SU-DHL-6 (cell line): Measurements from ENCODE around the gene FARP2.

Experiments used
- H2AFZ ChIP-seq: fragments of 200-600 bp; sonication (generic); 2 replicates; pipeline ENCODE4 v1.6.1; 2014; ENCODE audit warnings: low read depth, mild to moderate bottlenecking, moderate library complexity, mixed read lengths, antibody characterized with exemption, low read length; ENCODE audit not compliant: severe bottlenecking
- H3F3A ChIP-seq: fragments of 200-600 bp; shearing (Covaris generic); 2 replicates; pipeline ENCODE4 v1.6.0; 2016; ENCODE audit warnings: antibody characterized with exemption, mild to moderate bottlenecking; ENCODE audit not compliant: insufficient read depth
- H3K27ac ChIP-seq: fragments of 200-600 bp; sonication (generic); 2 replicates; pipeline ENCODE4 v1.5.1; 2016; ENCODE audit warnings: low read depth, mild to moderate bottlenecking, low read length, moderate library complexity, mixed read lengths
- H3K27me3 ChIP-seq: fragments of 200-600 bp; sonication (generic), shearing (Covaris generic); 2 replicates; pipeline ENCODE4 v1.6.0; 2014; ENCODE audit warnings: mild to moderate bottlenecking, low read length
- H3K36me3 ChIP-seq: fragments of 200-600 bp; sonication (generic); 2 replicates; pipeline ENCODE4 v1.6.1; 2014; ENCODE audit warnings: mild to moderate bottlenecking, low read length, mixed read lengths
- H3K4me2 ChIP-seq: fragments of 300-600, 200-600 bp; shearing (Covaris generic), sonication (generic); 2 replicates; pipeline ENCODE4 v1.6.0; 2014; ENCODE audit warnings: low read length, low read depth, mild to moderate bottlenecking; ENCODE audit not compliant: poor library complexity, severe bottlenecking
- H3K4me3 ChIP-seq: fragments of 200-600 bp; sonication (generic); 2 replicates; pipeline ENCODE4 v1.5.1; 2014; ENCODE audit warnings: antibody characterized with exemption, low read length, mild to moderate bottlenecking, mixed read lengths; ENCODE audit not compliant: insufficient read depth, poor library complexity, severe bottlenecking
- H3K79me2 ChIP-seq: fragments of 200-600 bp; sonication (generic); 2 replicates; pipeline ENCODE4 v1.6.1; 2014; ENCODE audit warnings: mild to moderate bottlenecking, low read length, moderate library complexity; ENCODE audit not compliant: insufficient read depth
- H3K9ac ChIP-seq: fragments of 200-600 bp; sonication (generic); 2 replicates; pipeline ENCODE4 v1.7.0; 2014; ENCODE audit warnings: mild to moderate bottlenecking, low read length
- H3K9me2 ChIP-seq: fragments of 200-600 bp; sonication (generic); replicated peaks from 2 replicates; pipeline ENCODE4 v1.6.1; 2014; ENCODE audit warnings: low read length; ENCODE audit not compliant: insufficient read depth
- H3K9me3 ChIP-seq: fragments of 200-600 bp; sonication (generic); 2 replicates; pipeline ENCODE4 v1.6.1; 2014; ENCODE audit warnings: low read length, mixed read lengths; ENCODE audit not compliant: insufficient read depth
- H4K20me1 ChIP-seq: fragments of 200-600 bp; sonication (generic); 2 replicates; pipeline ENCODE4 v1.6.1; 2014; ENCODE audit warnings: low read depth, mild to moderate bottlenecking, antibody characterized with exemption, low read length, moderate library complexity, mixed read lengths
- EZH2phosphoT487 ChIP-seq: fragments of 200-600 bp; sonication (generic), shearing (Covaris generic); conservative IDR thresholded peaks from 2 replicates; pipeline ENCODE4 v1.6.1; 2018; ENCODE audit warnings: mild to moderate bottlenecking, antibody characterized with exemption, low read length, moderate library complexity, mixed read lengths
- TF ChIP-seq, protein P1 (sequence below): fragments of 200-600 bp; sonication (generic); IDR thresholded peaks from one replicate; pipeline ENCODE4 v1.5.1; 2017; ENCODE audit warnings: antibody characterized with exemption, mild to moderate bottlenecking, low read length, moderate library complexity; ENCODE audit not compliant: insufficient read depth, poor library complexity, severe bottlenecking

The FARP2 gene

DNA sequence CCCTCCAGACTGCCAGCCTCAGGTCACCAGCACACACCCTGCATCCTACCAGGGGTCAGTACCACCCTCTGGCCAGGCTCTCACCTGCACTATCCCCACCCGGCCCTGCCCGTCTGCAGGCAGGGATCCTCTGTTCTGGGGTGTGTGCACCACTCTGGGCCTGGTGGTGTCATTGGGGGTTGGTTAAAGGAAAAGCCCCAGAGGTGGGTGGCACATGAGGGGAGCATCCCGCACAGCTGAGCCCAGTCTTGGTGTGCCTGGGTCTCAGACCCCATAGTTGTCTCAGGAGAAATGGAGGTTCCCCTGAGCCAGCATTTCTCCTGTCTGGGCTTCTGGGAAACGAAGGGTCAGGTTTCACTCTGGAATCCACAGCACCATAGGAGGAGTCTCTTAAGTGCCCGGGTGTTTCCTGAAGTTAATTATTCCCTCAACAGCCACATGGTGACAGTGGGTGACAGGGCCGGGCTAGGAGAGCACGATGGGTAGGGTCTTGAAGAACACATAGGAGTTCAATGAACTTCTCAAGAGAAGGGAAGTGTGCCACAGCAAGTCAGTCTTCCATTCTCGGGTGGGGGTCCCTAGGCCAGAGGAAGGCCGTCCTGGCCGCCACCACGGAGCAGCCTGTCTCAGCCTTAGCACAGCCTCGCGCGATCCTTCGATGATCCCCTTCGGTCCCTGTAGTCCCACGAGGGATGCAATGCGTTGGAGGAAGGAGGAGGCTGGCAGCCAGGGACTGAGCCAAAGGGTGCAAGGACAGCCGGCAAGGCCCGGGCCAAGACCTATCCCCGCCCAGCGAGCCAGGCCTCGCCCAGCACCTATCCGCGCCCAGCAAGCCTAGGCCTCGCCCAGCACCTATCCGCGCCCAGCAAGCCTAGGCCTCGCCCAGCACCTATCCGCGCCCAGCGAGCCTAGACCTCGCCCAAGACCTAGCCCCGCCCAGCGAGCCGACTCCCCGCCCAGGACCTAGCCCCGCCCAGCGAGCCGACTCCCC, 1.1 kb upstream of the FARP2 start:
- Histone ChIP-seq H3K9me2 (no peaks in the 10 kb centered on the region), H3K4me3 (no peak overlapping the region), H3K36me3 (peaks cover 33% of the 10 kb centered on the region), H3K27me3 (no peaks in the 10 kb centered on the region), H3K79me2 (no peaks in the 10 kb centered on the region), H3K9me3 (no peaks in the 10 kb centered on the region), H3K4me2 (peak overlapping the region; percentile 15), H2AFZ (no peak overlapping the region), H3F3A (peaks cover 34% of the 10 kb centered on the region), H3K9ac (no peak overlapping the region), H4K20me1 (peaks cover 5% of the 10 kb centered on the region), H3K27ac (no peak overlapping the region)
- TF ChIP-seq EZH2phosphoT487, result no peak
- TF ChIP-seq, protein P1, sequence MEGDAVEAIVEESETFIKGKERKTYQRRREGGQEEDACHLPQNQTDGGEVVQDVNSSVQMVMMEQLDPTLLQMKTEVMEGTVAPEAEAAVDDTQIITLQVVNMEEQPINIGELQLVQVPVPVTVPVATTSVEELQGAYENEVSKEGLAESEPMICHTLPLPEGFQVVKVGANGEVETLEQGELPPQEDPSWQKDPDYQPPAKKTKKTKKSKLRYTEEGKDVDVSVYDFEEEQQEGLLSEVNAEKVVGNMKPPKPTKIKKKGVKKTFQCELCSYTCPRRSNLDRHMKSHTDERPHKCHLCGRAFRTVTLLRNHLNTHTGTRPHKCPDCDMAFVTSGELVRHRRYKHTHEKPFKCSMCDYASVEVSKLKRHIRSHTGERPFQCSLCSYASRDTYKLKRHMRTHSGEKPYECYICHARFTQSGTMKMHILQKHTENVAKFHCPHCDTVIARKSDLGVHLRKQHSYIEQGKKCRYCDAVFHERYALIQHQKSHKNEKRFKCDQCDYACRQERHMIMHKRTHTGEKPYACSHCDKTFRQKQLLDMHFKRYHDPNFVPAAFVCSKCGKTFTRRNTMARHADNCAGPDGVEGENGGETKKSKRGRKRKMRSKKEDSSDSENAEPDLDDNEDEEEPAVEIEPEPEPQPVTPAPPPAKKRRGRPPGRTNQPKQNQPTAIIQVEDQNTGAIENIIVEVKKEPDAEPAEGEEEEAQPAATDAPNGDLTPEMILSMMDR, result no peak

DNA sequence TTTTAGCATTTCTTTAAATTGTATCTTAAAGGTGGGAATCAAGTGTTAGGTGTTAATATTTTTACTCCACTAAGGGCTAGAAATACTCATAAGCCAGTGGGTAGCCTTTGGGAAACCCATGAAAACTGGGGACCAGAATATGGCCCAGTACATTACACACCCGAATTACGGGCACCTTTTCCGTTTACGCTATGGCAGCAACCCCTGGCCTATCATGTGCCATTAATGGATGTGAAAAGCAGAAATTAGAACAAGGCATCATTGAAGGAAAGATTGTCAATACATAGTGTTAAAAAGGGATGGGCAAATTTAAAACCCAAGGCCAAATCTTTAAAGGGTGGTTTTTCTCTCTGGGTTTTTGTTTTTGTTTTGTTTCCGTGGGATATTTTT, 781 bp downstream of the FARP2 start:
- H3K9me2 ChIP-seq, result no peaks in the 10 kb centered on the region
- no peaks in the 10 kb centered on the region for H3K79me2 ChIP-seq
- no peaks in the 10 kb centered on the region for H3K9me3 ChIP-seq
- peak overlapping the region; percentile 79 for H3K9ac ChIP-seq
- no peaks in the 10 kb centered on the region for H3K27me3 ChIP-seq
- H3K4me3 ChIP-seq, result peak overlapping the region; percentile 77
- H4K20me1 ChIP-seq, result peaks cover 3% of the 10 kb centered on the region
- H2AFZ ChIP-seq, result no peak overlapping the region
- no peak for TF ChIP-seq EZH2phosphoT487
- TF ChIP-seq, protein P1, result no peak
- H3F3A ChIP-seq, result peaks cover 30% of the 10 kb centered on the region
- H3K36me3 ChIP-seq, result peaks cover 18% of the 10 kb centered on the region
- H3K27ac ChIP-seq, result no peak overlapping the region
- H3K4me2 ChIP-seq, result peak overlapping the region; percentile 79

DNA sequence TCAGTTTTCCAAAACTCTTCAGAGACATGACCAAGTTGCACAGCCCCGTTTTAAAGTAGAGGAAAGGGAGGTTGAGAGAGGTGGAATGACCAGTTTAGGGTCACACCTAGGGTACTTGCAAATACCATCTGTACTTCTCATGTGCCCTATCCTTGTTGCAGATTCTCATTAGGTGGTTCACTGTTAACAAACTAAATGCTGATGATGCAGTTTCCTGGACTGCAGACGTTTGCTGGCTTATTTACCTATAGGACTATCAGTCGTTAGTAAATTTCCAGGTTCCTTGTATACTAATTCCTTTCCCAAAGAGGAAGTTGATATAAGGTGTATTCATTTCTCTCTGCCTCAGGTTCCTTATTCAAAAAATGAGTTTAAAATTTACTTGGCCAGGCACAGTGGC, 1.4 kb downstream of the FARP2 start:
- H3K4me2 ChIP-seq, result peak overlapping the region; percentile 79
- H3K79me2 ChIP-seq, result no peaks in the 10 kb centered on the region
- H3F3A ChIP-seq, result peaks cover 24% of the 10 kb centered on the region
- H3K27ac ChIP-seq, result no peak overlapping the region
- peaks cover 11% of the 10 kb centered on the region for H3K36me3 ChIP-seq
- no peak overlapping the region for H2AFZ ChIP-seq
- no peak overlapping the region for H3K4me3 ChIP-seq
- H3K27me3 ChIP-seq, result no peaks in the 10 kb centered on the region
- H3K9me2 ChIP-seq, result no peaks in the 10 kb centered on the region
- TF ChIP-seq EZH2phosphoT487, result no peak
- TF ChIP-seq, protein P1, result no peak
- no peaks in the 10 kb centered on the region; the same call in 1 of the 2 replicates for H4K20me1 ChIP-seq
- no peak overlapping the region for H3K9ac ChIP-seq
- H3K9me3 ChIP-seq, result no peaks in the 10 kb centered on the region
